ENCODE measurements around the gene RGL2.
"Not testable (repeated sequence)": the region's sequence is repeated elsewhere in the genome, so short reads cannot be mapped to it uniquely, and the experiment has no call there.

Gene RGL2

GRCh38 chr6:33277663-33278391 is 20.9 kb downstream of the RGL2 start:
- no peak for DNase-seq (ENCODE audit: low read depth, low spot score)
- H3K4me3 ChIP-seq (ENCODE audit: low read length): peak overlapping the region; percentile 60

GRCh38 chr6:33276864-33277662 is 21.7 kb downstream of the RGL2 start, which contains the start of gene B3GALT4:
Gene B3GALT4 (plus strand): TSS chr6:33277123. CDS start chr6:33277420, 297 bp downstream.
- DNase-seq (ENCODE audit: low read depth, low spot score): peak; percentile 44
- peak within 1 kb of the TSS; percentile 60 for H3K4me3 ChIP-seq (ENCODE audit: low read length)

GRCh38 chr6:33276581-33276863 is 22.2 kb downstream of the RGL2 start:
- no peak for DNase-seq (ENCODE audit: low read depth, low spot score)
- H3K4me3 ChIP-seq (ENCODE audit: low read length): peak overlapping the region; percentile 60

DNA sequence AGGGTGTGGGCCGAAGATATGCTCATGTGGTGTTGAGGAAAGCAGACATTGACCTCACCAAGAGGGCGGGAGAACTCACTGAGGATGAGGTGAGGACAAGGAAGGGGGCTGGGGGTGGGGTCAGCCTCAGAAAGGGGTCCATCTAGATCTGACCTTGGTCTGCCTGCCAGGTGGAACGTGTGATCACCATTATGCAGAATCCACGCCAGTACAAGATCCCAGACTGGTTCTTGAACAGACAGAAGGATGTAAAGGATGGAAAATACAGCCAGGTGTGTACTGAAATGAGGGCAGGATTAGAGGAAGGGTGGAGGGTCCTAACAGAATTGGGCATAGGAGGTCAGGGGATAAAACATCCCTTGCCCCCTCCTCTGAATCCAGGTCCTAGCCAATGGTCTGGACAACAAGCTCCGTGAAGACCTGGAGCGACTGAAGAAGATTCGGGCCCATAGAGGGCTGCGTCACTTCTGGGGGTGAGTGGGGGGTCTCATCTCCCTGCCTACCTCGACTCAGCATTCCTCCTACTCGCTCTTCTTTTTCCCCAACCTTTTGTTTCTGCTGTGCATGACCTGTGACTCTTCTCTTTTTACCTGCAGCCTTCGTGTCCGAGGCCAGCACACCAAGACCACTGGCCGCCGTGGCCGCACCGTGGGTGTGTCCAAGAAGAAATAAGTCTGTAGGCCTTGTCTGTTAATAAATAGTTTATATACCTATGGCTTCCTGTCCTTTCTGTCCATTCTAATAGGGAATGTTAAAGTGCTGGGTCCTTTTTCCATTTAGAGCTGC is 22.8 kb downstream of the RGL2 start:
- H3K4me3 ChIP-seq (ENCODE audit: low read length): peak overlapping the region; percentile 60
- not testable (repeated sequence) for DNase-seq (ENCODE audit: low read depth, low spot score)

DNA sequence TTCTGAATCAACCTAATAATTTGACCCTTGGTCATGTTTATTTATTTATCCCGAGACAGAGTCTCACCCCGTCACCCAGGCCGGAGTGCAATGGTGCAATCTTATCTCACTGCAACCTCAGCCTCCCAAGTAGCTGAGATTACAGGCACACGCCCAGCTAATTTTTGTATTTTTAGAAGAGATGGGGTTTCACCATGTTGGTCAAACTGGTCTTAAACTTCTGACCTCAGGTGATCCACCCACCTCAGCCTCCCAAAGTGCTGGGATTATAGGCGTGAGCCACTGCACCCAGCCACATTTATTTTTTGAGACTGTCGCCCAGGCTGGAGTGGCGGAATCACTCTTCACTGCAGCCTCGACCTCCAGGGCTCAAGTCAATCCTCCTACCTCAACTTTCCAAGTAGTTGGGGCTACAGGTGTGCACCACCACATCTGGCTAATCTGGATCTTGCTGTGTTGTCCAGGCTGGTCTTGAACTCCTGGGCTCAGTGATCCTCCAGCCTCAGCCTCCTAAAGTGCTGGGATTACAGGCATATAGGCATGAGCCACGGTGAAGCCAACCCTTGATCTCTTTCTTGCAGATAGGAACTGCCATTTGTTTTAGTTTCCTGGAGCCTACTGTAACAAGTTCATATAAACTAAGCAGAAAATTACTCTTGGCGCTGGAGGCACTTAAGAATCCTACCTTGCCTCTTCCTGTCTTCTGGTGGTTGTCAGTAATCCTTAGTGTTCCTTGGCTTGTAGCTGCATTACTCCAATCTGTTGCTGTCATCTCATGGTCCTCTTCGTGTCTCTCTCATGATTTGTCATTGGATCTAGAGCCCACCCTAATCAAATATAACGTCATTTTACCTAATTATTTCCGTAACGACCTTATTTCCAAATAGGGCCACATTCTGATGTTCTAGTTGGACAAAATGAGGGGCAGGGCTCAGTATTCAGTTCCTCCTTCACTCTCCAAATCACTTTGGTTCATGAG is 24.5 kb downstream of the RGL2 start:
- no peak for DNase-seq (ENCODE audit: low read depth, low spot score)
- H3K4me3 ChIP-seq (ENCODE audit: low read length): no peak overlapping the region; the same call in 1 of the 2 replicates

GRCh38 chr6:33273129-33273923 is 25.4 kb downstream of the RGL2 start:
- peak overlapping the region; percentile 81 for H3K4me3 ChIP-seq (ENCODE audit: low read length)
- DNase-seq (ENCODE audit: low read depth, low spot score): no peak

DNA sequence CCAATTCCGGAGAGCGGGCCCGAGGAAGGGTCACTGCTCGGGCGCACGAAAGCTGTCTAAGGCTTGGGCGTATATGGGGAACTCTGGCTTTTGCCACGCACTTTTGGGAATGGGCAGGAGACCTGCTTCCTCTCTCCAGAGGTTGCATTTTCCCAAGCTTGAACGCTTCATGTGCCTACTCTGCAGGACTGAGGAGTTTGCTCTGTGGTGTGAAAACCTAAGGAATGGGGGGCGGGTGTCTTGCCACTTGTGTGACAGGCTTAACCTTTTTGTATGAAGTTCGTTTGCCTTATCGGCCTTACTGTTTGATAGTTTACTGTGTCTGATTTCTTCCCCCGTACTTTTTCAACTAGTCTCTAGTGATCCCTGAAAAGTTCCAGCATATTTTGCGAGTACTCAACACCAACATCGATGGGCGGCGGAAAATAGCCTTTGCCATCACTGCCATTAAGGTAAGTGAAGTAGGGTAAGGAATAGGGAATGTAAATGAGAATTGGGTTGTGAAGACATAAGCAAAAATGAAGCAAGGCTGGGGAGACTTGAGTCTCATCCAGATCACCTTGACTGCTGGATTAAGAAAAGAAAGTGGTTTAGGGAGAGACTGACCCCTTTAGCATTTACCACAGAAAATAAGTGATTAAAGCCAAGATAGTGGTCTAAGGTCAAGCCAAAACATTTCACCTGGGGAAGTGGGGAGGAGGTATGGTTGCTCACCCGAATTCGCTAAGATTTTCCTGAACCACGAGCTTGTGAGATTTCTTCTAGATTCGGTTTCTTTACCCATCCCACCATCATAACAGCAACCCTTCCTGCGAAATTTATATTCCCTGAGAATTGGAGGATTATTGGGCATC is 26.2 kb downstream of the RGL2 start:
- peak overlapping the region; percentile 81 for H3K4me3 ChIP-seq (ENCODE audit: low read length)
- DNase-seq (ENCODE audit: low read depth, low spot score): no peak

DNA sequence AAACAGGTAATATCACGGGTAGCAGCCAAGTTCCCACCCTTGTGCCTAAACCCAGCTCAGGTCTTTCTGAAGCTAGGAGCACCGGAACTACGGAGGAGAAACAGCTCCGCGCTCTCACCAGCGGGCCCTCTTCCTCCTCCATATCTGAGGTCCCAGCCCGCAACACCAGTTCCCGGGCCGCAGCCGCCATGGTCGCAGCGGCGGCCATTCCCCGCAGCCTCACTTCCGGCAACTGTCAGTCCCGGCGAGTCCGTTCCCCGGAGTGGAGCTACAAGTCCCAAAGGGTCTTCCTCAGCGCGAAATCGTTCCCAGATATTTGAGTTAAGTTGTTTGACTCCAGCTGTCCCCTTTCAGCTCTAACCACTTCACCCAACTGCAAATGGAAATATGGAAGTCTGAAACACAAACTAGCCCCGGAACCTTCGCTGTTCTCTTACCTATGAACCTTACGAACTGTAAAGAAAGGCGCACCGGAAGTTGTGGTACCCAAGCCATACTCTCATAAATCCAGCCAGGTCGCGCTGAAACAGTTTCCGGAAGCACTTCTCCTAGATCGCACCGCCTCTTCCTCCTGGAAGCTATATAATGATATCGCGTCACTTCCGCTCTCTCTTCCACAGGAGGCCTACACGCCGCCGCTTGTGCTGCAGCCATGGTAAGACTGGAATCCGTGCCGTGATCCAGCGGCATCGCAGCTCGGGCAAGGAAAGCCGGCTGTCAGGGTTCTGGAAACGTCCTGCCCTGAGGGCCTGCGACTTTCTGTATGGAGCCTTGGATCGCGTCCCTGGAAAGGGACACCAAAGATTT is 27.1 kb downstream of the RGL2 start, which contains the start of the genes RPS18 and VPS52:
Gene RPS18 (plus strand): TSS at position 608 of the 807 bp plus-strand sequence. CDS start 45 bp downstream, at position 653.
Gene VPS52 (minus strand): TSS at position 409 of the 807 bp plus-strand sequence. CDS start 201 bp downstream, at position 208.
- peak within 1 kb of the TSS; percentile 81 for H3K4me3 ChIP-seq (ENCODE audit: low read length)
- DNase-seq (ENCODE audit: low read depth, low spot score): peak; percentile 100

GRCh38 chr6:33271117-33271467 is 27.6 kb downstream of the RGL2 start:
- peak overlapping the region; percentile 81 for H3K4me3 ChIP-seq (ENCODE audit: low read length)
- no peak for DNase-seq (ENCODE audit: low read depth, low spot score)

- DNase-seq (ENCODE audit: low read depth, low spot score): no peak
- H3K4me3 ChIP-seq (ENCODE audit: low read length): no peak overlapping the region
Observed at GRCh38 chr6:33264015-33264414, 34.7 kb downstream of the RGL2 start.

- DNase-seq (ENCODE audit: low read depth, low spot score); H3K4me3 ChIP-seq (ENCODE audit: low read length): not testable (repeated sequence)
Observed at GRCh38 chr6:33262490-33262889, 36.3 kb downstream of the RGL2 start.

GRCh38 chr6:33259032-33259431 is 39.7 kb downstream of the RGL2 start:
- peak; percentile 50 for DNase-seq (ENCODE audit: low read depth, low spot score)

GRCh38 chr6:33254591-33254990 is 44.2 kb downstream of the RGL2 start:
- no peak overlapping the region for H3K4me3 ChIP-seq (ENCODE audit: low read length)
- DNase-seq (ENCODE audit: low read depth, low spot score): no peak

More at GRCh38 chr6:33259032-33259431, 39.7 kb downstream of the RGL2 start:
- H3K4me3 ChIP-seq (ENCODE audit: low read length): no peak overlapping the region; the same call in 1 of the 2 replicates

DNA sequence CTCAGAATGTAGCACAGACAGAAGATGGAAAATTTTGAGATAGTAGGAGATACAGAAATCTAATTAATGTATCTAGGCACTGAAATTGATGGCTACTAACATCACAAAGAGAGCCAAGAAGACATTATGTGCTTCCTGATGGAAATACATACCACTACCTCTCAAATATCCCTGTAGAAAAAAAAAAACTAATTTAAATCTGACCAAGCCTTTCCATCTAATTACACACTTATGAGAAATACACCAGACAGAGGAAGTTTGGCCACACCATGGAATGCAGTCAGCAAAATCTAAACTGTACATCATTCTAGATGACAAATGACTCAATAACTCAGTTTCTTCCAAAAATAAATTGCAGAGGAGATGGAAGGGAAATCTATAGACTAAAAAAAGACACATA is 46.0 kb downstream of the RGL2 start:
- no peak for DNase-seq (ENCODE audit: low read depth, low spot score)
- H3K4me3 ChIP-seq (ENCODE audit: low read length): no peak overlapping the region

DNA sequence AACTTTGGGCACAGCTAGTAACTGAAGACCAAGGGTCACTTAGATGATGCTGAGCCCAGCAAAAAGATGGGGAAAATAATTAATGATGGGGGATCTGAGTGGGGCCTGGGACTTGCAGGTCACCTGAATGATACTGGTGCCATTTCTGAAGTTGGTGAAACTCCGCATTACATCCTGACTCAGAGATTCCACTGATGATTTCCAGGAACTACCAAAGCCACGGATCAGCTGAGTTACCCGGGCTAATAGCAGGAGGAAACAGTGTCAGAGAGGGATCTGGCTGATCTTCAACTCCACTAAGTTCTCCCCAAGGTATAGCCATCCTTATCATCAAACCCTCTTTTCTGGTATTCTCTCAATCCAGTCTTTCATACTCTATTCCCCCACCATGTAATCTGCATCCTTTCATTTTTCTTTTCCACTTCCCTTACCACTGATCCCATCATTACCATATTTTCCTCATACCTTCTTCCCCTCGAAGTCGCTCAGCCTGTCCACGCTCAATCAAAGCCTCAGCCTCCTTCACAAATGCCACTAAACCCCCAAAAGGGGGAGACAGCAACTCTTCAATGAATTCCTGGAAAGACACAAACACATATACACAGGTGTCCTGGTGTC is 47.2 kb downstream of the RGL2 start:
- DNase-seq (ENCODE audit: low read depth, low spot score): no peak
- H3K4me3 ChIP-seq (ENCODE audit: low read length): no peak overlapping the region

DNA sequence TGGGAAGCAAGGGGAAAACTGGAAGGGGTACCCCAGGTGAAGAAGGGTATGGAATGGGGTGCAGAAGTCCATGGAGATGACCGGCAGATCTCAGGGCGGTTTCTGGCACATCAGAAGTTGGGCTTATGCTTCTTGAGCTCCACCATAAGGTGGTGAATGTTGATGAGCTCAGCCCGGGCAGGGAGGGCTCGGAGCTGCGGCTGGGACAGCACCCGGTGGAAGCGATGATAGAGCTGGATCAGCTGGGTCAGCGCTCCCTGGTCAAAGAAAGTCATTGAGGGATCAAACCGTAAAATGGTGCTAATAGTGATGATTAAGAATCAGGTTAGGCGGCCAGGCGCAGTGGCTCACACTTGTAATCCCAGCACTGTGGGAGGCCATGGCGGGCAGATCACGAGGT is 48.0 kb downstream of the RGL2 start:
- no peak overlapping the region for H3K4me3 ChIP-seq (ENCODE audit: low read length)
- DNase-seq (ENCODE audit: low read depth, low spot score): no peak

Data from Jurkat, Clone E6-1 (cell line).